Glomerular visceral epithelial cell (primary cell): ENCODE measurements around the gene TMEM47.
A peak's percentile ranks its signal among the peaks of the same experiment; 100 is the strongest.

Source experiments
- DNase-seq: peaks from one replicate; pipeline ENCODE4 v3.0.0-alpha.2; 2016; ENCODE audit errors: extremely low spot score

The TMEM47 gene

GRCh38 chrX:34656842-34657725 is at the start of gene TMEM47:
TMEM47 (minus strand) TSS chrX:34657285; CDS start chrX:34657029, 256 bp downstream.
- peak; percentile 82 for DNase-seq

GRCh38 chrX:34687095-34687494 is 30.0 kb upstream of the TMEM47 start:
- no peak for DNase-seq

- DNase-seq: no peak
Observed at GRCh38 chrX:34659575-34659974, 2.5 kb upstream of the TMEM47 start.

GRCh38 chrX:34658326-34658725 is 1.2 kb upstream of the TMEM47 start:
- DNase-seq: no peak

- no peak for DNase-seq
Observed at GRCh38 chrX:34657726-34658070, 613 bp upstream of the TMEM47 start.

GRCh38 chrX:34656467-34656841 is 631 bp downstream of the TMEM47 start:
- peak; percentile 0 for DNase-seq

GRCh38 chrX:34655501-34656455 is 1.3 kb downstream of the TMEM47 start:
- DNase-seq: peak; percentile 2

- peak; percentile 1 for DNase-seq
Observed at GRCh38 chrX:34654696-34655490, 2.2 kb downstream of the TMEM47 start.

GRCh38 chrX:34653811-34654210 is 3.3 kb downstream of the TMEM47 start:
- peak; percentile 7 for DNase-seq

GRCh38 chrX:34642849-34643248 is 14.2 kb downstream of the TMEM47 start:
- no peak for DNase-seq

GRCh38 chrX:34638116-34638515 is 19.0 kb downstream of the TMEM47 start:
- DNase-seq: peak; percentile 37

- no peak for DNase-seq
Observed at GRCh38 chrX:34634349-34634748, 22.7 kb downstream of the TMEM47 start.

- no peak for DNase-seq
Observed at GRCh38 chrX:34632384-34632783, 24.7 kb downstream of the TMEM47 start.

- no peak for DNase-seq
Observed at GRCh38 chrX:34631479-34632220, 25.4 kb downstream of the TMEM47 start.

GRCh38 chrX:34629572-34629971 is 27.5 kb downstream of the TMEM47 start:
- DNase-seq: peak; percentile 39

GRCh38 chrX:34624416-34624815 is 32.7 kb downstream of the TMEM47 start:
- no peak for DNase-seq

GRCh38 chrX:34619920-34620319 is 37.2 kb downstream of the TMEM47 start:
- DNase-seq: no peak

GRCh38 chrX:34612036-34612435 is 45.0 kb downstream of the TMEM47 start:
- peak; percentile 7 for DNase-seq

- DNase-seq: no peak
Observed at GRCh38 chrX:34598362-34598761, 58.7 kb downstream of the TMEM47 start.

GRCh38 chrX:34586936-34587335 is 70.1 kb downstream of the TMEM47 start:
- DNase-seq: no peak

GRCh38 chrX:34586346-34586911 is 70.7 kb downstream of the TMEM47 start:
- no peak for DNase-seq
